Trophoblast cell (in vitro differentiated cells and primary cell): Measurements from ENCODE around the gene TMEM256. TPM values are rescaled to one million over a fixed set of nuclear protein-coding genes. Genes with fewer than 3 reads are reported as not detected.
A peak's percentile ranks its signal among the peaks of the same experiment; 100 is the strongest.

Source experiments
- DNase-seq, 2 donors: peaks; one replicate each; pipeline ENCODE4 v3.0.0-alpha.2; 2016
- H2AFZ ChIP-seq: 2 replicates; pipeline ENCODE4 v1.6.1; 2013; ENCODE audit warnings: low read length, moderate library complexity, mild to moderate bottlenecking; ENCODE audit not compliant: insufficient read depth, poor library complexity
- H2AK5ac ChIP-seq: 2 replicates; pipeline ENCODE4 v1.6.1; 2013; ENCODE audit warnings: mild to moderate bottlenecking, low read length
- H2BK120ac ChIP-seq: 2 replicates; pipeline ENCODE4 v1.6.1; 2013; ENCODE audit warnings: low read length, mild to moderate bottlenecking, moderate library complexity; ENCODE audit not compliant: insufficient read depth, poor library complexity
- H2BK12ac ChIP-seq: 2 replicates; pipeline ENCODE4 v1.6.1; 2013; ENCODE audit warnings: mild to moderate bottlenecking, low read length, moderate library complexity
- H2BK5ac ChIP-seq: 2 replicates; pipeline ENCODE4 v1.6.1; 2013; ENCODE audit warnings: low read length, low read depth, moderate library complexity, mild to moderate bottlenecking; ENCODE audit not compliant: poor library complexity
- H3K14ac ChIP-seq: 2 replicates; pipeline ENCODE4 v1.6.1; 2013; ENCODE audit warnings: mild to moderate bottlenecking, low read length
- H3K18ac ChIP-seq: 2 replicates; pipeline ENCODE4 v1.6.1; 2013; ENCODE audit warnings: mild to moderate bottlenecking, low read length
- H3K23ac ChIP-seq: 2 replicates; pipeline ENCODE4 v1.6.1; 2013; ENCODE audit warnings: low read length
- H3K27ac ChIP-seq: 2 replicates; pipeline ENCODE4 v1.5.1; 2013; ENCODE audit warnings: low read depth, mild to moderate bottlenecking, inconsistent platforms, low read length, moderate library complexity
- H3K27me3 ChIP-seq: 2 replicates; pipeline ENCODE4 v1.6.1; 2013; ENCODE audit warnings: inconsistent platforms, mild to moderate bottlenecking, low read length, moderate library complexity; ENCODE audit not compliant: insufficient read depth
- H3K36me3 ChIP-seq, 2 experiments: 1 replicate in 1 of 2; 2 replicates in 1 of 2; pipeline ENCODE4 v1.6.1; 2013; ENCODE audit warnings: low read length in 2 of 2, mild to moderate bottlenecking in 2 of 2, moderate library complexity in 1 of 2; ENCODE audit not compliant: insufficient read depth in 2 of 2, control insufficient read depth in 1 of 2
- H3K4ac ChIP-seq: 2 replicates; pipeline ENCODE4 v1.6.1; 2013; ENCODE audit warnings: low read depth, mild to moderate bottlenecking, low read length, moderate library complexity
- H3K4me1 ChIP-seq, 2 experiments: 1 replicate in 1 of 2; 2 replicates in 1 of 2; pipeline ENCODE4 v1.6.1; 2013; ENCODE audit warnings: low read length in 2 of 2, mild to moderate bottlenecking in 2 of 2, moderate library complexity in 1 of 2; ENCODE audit not compliant: insufficient read depth in 2 of 2, control insufficient read depth in 1 of 2
- H3K4me2 ChIP-seq: 2 replicates; pipeline ENCODE4 v1.6.1; 2013; ENCODE audit warnings: inconsistent platforms, mild to moderate bottlenecking, low read length, moderate library complexity
- H3K4me3 ChIP-seq: 2 replicates; pipeline ENCODE4 v1.5.1; 2013; ENCODE audit warnings: mild to moderate bottlenecking, low read depth, low read length, inconsistent platforms
- H3K79me1 ChIP-seq: one replicate; pipeline ENCODE4 v1.6.1; 2013; ENCODE audit warnings: low read length
- H3K79me2 ChIP-seq: 2 replicates; pipeline ENCODE4 v1.6.1; 2013; ENCODE audit warnings: low read length, mild to moderate bottlenecking; ENCODE audit not compliant: control insufficient read depth, insufficient read depth, poor library complexity
- H3K9ac ChIP-seq: 2 replicates; pipeline ENCODE4 v1.6.1; 2013; ENCODE audit warnings: mild to moderate bottlenecking, low read length
- H3K9me3 ChIP-seq: 2 replicates; pipeline ENCODE4 v1.6.1; 2013; ENCODE audit warnings: low read depth, mild to moderate bottlenecking, control low read depth, inconsistent platforms, low read length; ENCODE audit not compliant: insufficient read depth
- H4K12ac ChIP-seq: 2 replicates; pipeline ENCODE4 v1.6.1; 2013; ENCODE audit warnings: low read depth, mild to moderate bottlenecking, low read length, moderate library complexity
- H4K8ac ChIP-seq: 2 replicates; pipeline ENCODE4 v1.6.1; 2013; ENCODE audit warnings: low read depth, mild to moderate bottlenecking, low read length, moderate library complexity
- H4K91ac ChIP-seq: one replicate; pipeline ENCODE4 v1.6.1; 2013; ENCODE audit warnings: low read depth, mild to moderate bottlenecking, low read length, moderate library complexity
- WGBS: extraction: QIAGEN DNeasy Blood & Tissue Kit; methylation state at CpG from one replicate; pipeline ENCODE4 v1.1.7; 2013; ENCODE audit warnings: missing lambda C conversion rate; ENCODE audit not compliant: insufficient read length, insufficient coverage; ENCODE audit errors: extremely low coverage; 5-methylcytosine and 5-hydroxymethylcytosine counted together
- polyA plus RNA-seq: library from polyadenylated mRNA; stranded (reverse); fragments of 200-250 nt; gene quantifications from 2 replicates; pipeline ENCODE4 v1.2.3, GENCODE V29; 2013

Gene TMEM256
- 134 and 152 TPM in 2 replicates for polyA plus RNA-seq

GRCh38 chr17:7403977-7404736 is at the start of gene TMEM256:
TSS of gene TMEM256 (minus strand) at chr17:7404097. CDS start at chr17:7404084, 13 bp downstream.
- H3K4ac ChIP-seq = peak within 1 kb of the TSS; percentile 78
- H3K36me3 ChIP-seq = peaks cover 6 to 8% of the 10 kb centered on the region in 2 experiments
- H3K23ac ChIP-seq = peak within 1 kb of the TSS; percentile 34
- peak within 1 kb of the TSS; percentile 83 for H4K91ac ChIP-seq
- no peaks in the 10 kb centered on the region for H3K9me3 ChIP-seq
- H4K12ac ChIP-seq = peak within 1 kb of the TSS; percentile 87
- peak within 1 kb of the TSS; percentile 94 for H2BK12ac ChIP-seq
- H3K27me3 ChIP-seq = no peaks in the 10 kb centered on the region
- DNase-seq = peak; percentile 100
- H2AK5ac ChIP-seq = peak within 1 kb of the TSS; percentile 3
- H2AFZ ChIP-seq = peak within 1 kb of the TSS; percentile 89
- H3K79me1 ChIP-seq = peaks cover 15% of the 10 kb centered on the region
- H3K14ac ChIP-seq = peak within 1 kb of the TSS; percentile 91
- H3K79me2 ChIP-seq = peaks cover 3% of the 10 kb centered on the region
- H3K27ac ChIP-seq = peak within 1 kb of the TSS; percentile 95
- peak within 1 kb of the TSS; percentile 94 for H4K8ac ChIP-seq
- peak within 1 kb of the TSS; percentile 93 for H3K9ac ChIP-seq
- H3K4me3 ChIP-seq = peak within 1 kb of the TSS; percentile 83
- H3K4me2 ChIP-seq = peak within 1 kb of the TSS; percentile 85
- H2BK120ac ChIP-seq = peak within 1 kb of the TSS; percentile 79
- peaks cover 8 to 14% of the 10 kb centered on the region in 2 experiments for H3K4me1 ChIP-seq
- peak within 1 kb of the TSS; percentile 96 for H2BK5ac ChIP-seq
- H3K18ac ChIP-seq = peak within 1 kb of the TSS; percentile 96
- no CpG with 5 or more reads among the region's 49 CpGs for WGBS

- no peak overlapping the region for H3K4ac ChIP-seq
- no peak overlapping the region for H2BK12ac ChIP-seq
- no peak overlapping the region for H2BK5ac ChIP-seq
- no peak overlapping the region for H2AK5ac ChIP-seq
- H3K79me1 ChIP-seq = peaks cover 3% of the 10 kb centered on the region
- no peak overlapping the region for H3K27ac ChIP-seq
- H2AFZ ChIP-seq = no peak overlapping the region
- H4K8ac ChIP-seq = no peak overlapping the region
- DNase-seq = no peak
- H3K79me2 ChIP-seq = no peaks in the 10 kb centered on the region
- no peak overlapping the region for H3K9ac ChIP-seq
- no peak overlapping the region for H3K14ac ChIP-seq
- no peak overlapping the region for H3K4me3 ChIP-seq
- H3K27me3 ChIP-seq = no peaks in the 10 kb centered on the region
- peaks cover 2% of the 10 kb centered on the region for H3K9me3 ChIP-seq
- H4K12ac ChIP-seq = no peak overlapping the region
- peaks cover 0 to 10% of the 10 kb centered on the region in 2 experiments for H3K4me1 ChIP-seq
- no peak overlapping the region for H3K18ac ChIP-seq
- no peaks in the 10 kb centered on the region for H3K36me3 ChIP-seq
- no peak overlapping the region for H3K4me2 ChIP-seq
- no peak overlapping the region for H3K23ac ChIP-seq
- WGBS = no CpG with 5 or more reads among the region's 7 CpGs
- no peak overlapping the region for H4K91ac ChIP-seq
- no peak overlapping the region for H2BK120ac ChIP-seq
Measured at GRCh38 chr17:7448461-7448860, 44.6 kb upstream of the TMEM256 start.

DNA sequence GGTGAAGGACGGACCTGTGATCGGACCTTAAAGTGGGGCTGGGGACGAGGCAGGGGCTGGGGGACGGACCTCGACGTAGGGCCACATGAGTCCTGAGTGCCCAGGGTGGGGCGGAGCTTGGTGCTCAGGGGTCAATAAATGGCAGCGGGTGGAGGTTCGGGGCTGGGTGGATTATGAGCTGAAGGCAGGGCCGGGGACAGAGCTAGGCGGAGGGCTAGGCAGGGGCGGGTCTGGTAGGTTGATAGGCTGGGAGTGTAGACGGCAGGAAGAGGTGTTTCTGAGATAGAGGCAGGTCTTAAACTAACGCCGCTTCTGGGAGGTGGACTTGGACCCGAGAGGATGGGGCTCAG is 41.7 kb upstream of the TMEM256 start:
- Histone ChIP-seq H3K4me3 (peak overlapping the region; percentile 54), H2BK120ac (peak overlapping the region; percentile 40)
- no CpG with 5 or more reads among the region's 16 CpGs for WGBS

DNA sequence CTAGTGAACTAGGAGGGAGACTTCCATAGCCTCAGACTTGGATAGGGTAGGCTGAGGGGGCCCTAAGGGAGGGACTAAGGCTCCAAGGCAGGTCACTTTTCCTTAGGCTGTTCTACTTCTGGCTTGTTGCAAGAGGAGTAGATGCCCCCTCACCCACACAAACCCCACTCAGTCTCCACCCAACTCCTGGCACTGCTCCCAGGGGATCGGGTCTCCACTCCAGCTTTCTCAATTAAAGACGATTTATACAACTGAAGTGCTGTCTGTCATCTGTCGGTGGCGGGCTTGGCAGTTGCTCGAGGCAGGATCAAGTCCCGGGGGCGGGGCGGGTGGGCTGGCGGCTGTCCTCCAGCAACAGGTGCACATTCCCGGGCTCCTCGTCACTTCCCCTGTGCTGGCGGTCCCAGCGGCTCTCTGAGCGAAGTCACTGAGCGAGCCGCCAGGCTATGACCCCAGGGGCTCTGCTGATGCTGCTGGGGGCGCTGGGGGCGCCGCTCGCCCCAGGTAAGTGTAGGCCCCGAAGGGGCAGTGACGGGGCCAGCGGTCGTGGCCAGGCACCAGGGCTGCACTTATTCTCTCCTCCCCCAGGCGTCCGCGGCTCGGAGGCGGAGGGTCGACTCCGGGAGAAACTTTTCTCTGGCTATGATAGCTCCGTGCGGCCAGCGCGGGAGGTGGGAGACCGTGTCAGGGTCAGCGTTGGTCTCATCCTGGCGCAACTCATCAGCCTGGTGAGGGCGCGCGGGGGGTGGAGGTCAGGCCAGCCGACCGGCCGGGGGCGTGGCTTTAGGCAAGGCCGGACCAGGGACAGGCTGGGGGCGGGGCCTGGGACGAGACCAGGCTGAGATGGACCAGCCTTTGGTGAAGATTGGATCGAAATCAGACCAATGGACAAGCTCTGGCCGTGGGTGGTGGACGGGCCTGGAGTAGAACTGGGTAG is 41.1 kb upstream of the TMEM256 start, which contains the start of gene CHRNB1:
Gene CHRNB1 (plus strand): TSS at position 380 of the 937 bp plus-strand sequence. CDS start 67 bp downstream, at position 447.
- Histone ChIP-seq H3K4me3 (peak within 1 kb of the TSS; percentile 60), H3K27me3 (peaks cover under 1% of the 10 kb centered on the region), H3K4ac (no peak within 1 kb of the TSS), H2AK5ac (no peak within 1 kb of the TSS), H4K8ac (peak within 1 kb of the TSS; percentile 67), H3K9ac (no peak within 1 kb of the TSS), H2BK12ac (no peak within 1 kb of the TSS), H4K12ac (peak within 1 kb of the TSS; percentile 23), H4K91ac (peak within 1 kb of the TSS; percentile 52), H3K4me2 (peak within 1 kb of the TSS; percentile 63), H3K36me3 (no peaks in the 10 kb centered on the region), H3K18ac (no peak within 1 kb of the TSS), H3K23ac (no peak within 1 kb of the TSS), H3K27ac (peak within 1 kb of the TSS; percentile 62), H2BK120ac (peak within 1 kb of the TSS; percentile 40), H3K4me1 (peaks cover 8 to 15% of the 10 kb centered on the region in 2 experiments), H3K9me3 (peaks cover 2% of the 10 kb centered on the region), H2AFZ (peak within 1 kb of the TSS; percentile 57), H3K79me2 (peaks cover 2% of the 10 kb centered on the region), H2BK5ac (no peak within 1 kb of the TSS), H3K79me1 (peaks cover 9% of the 10 kb centered on the region), H3K14ac (peak within 1 kb of the TSS; percentile 16)
- no CpG with 5 or more reads among the region's 51 CpGs for WGBS
- peak; percentile 85 for DNase-seq

More for the DNA sequence above, 41.7 kb upstream of the TMEM256 start:
- peaks cover 4% of the 10 kb centered on the region for H3K79me1 ChIP-seq
- H2AFZ ChIP-seq = peak overlapping the region; percentile 57
- H3K18ac ChIP-seq = no peak overlapping the region
- H4K12ac ChIP-seq = peak overlapping the region; percentile 23
- H2BK5ac ChIP-seq = no peak overlapping the region
- peak overlapping the region; percentile 63 for H3K4me2 ChIP-seq
- H3K9me3 ChIP-seq = peaks cover 2% of the 10 kb centered on the region
- H2BK12ac ChIP-seq = no peak overlapping the region
- peak overlapping the region; percentile 67 for H4K8ac ChIP-seq
- H3K9ac ChIP-seq = no peak overlapping the region
- no peak overlapping the region for H2AK5ac ChIP-seq
- H3K4me1 ChIP-seq = peaks cover 3 to 9% of the 10 kb centered on the region in 2 experiments
- no peaks in the 10 kb centered on the region for H3K79me2 ChIP-seq
- DNase-seq = no peak
- H4K91ac ChIP-seq = peak overlapping the region; percentile 25
- no peak overlapping the region for H3K23ac ChIP-seq
- no peaks in the 10 kb centered on the region for H3K36me3 ChIP-seq
- H3K4ac ChIP-seq = no peak overlapping the region
- peak overlapping the region; percentile 16 for H3K14ac ChIP-seq
- H3K27ac ChIP-seq = no peak overlapping the region
- no peaks in the 10 kb centered on the region for H3K27me3 ChIP-seq
